Fibroblast of lung (primary cell): ENCODE data around the gene ADCY9.

ENCODE experiments used
- CTCF ChIP-seq, 2 donors: IDR thresholded peaks in 1 of 2; conservative IDR thresholded peaks in 1 of 2; 1 replicate in 1 of 2; 2 replicates in 1 of 2; pipeline ENCODE4 v1.5.1; 2011 to 2012; ENCODE audit warnings: low read length in 2 of 2, control low read depth in 1 of 2, inconsistent platforms in 1 of 2, low read depth in 1 of 2, mild to moderate bottlenecking in 1 of 2
- EZH2 ChIP-seq: IDR thresholded peaks from 2 replicates; pipeline ENCODE4 v1.5.1; 2012; ENCODE audit warnings: low read length, control low read depth, mild to moderate bottlenecking; ENCODE audit errors: missing control alignments

- TF ChIP-seq CTCF (conservative IDR thresholded peaks at IDR 0.05 in 1 of 2, IDR thresholded peaks at IDR 0.05 in 1 of 2; ENCODE audit: low read depth in 1 of 2, low read length in 2 of 2) (no peak), EZH2 (no peak)
Measured at GRCh38 chr16:3998793-3999478, 117.3 kb downstream of the ADCY9 start.
